Ishikawa (cell line): ENCODE results near the gene RAB4B.

Experiments
- CEBPB ChIP-seq: IDR thresholded peaks from 2 replicates; pipeline ENCODE4 v1.6.1; 2012
- CREB1 ChIP-seq: IDR thresholded peaks from 2 replicates; pipeline ENCODE4 v1.6.1; 2012; ENCODE audit warnings: low read depth
- EGR1 ChIP-seq: IDR thresholded peaks from 2 replicates; pipeline ENCODE4 v1.6.1; 2012
- EP300 ChIP-seq: IDR thresholded peaks from 2 replicates; pipeline ENCODE4 v1.6.1; 2012; ENCODE audit warnings: borderline replicate concordance
- FOXM1 ChIP-seq: IDR thresholded peaks from 2 replicates; pipeline ENCODE4 v1.6.1; 2012; ENCODE audit warnings: low read depth, borderline replicate concordance
- MAX ChIP-seq: IDR thresholded peaks from 2 replicates; pipeline ENCODE4 v1.6.1; 2012
- NFIC ChIP-seq: IDR thresholded peaks from 2 replicates; pipeline ENCODE4 v1.6.1; 2012
- RAD21 ChIP-seq: IDR thresholded peaks from 2 replicates; pipeline ENCODE4 v1.6.1; 2012; ENCODE audit warnings: low read depth
- REST ChIP-seq: IDR thresholded peaks from 2 replicates; pipeline ENCODE4 v1.6.1; 2012; ENCODE audit warnings: low read depth, mild to moderate bottlenecking
- TAF1 ChIP-seq: IDR thresholded peaks from 2 replicates; pipeline ENCODE4 v1.6.1; 2012; ENCODE audit warnings: low read depth, mild to moderate bottlenecking
- TCF12 ChIP-seq: IDR thresholded peaks from 2 replicates; pipeline ENCODE4 v1.6.1; 2012; ENCODE audit warnings: low read depth
- TEAD4 ChIP-seq: IDR thresholded peaks from 2 replicates; pipeline ENCODE4 v1.6.1; 2012
- USF1 ChIP-seq: IDR thresholded peaks from 2 replicates; pipeline ENCODE4 v1.6.1; 2012
- YY1 ChIP-seq: IDR thresholded peaks from 2 replicates; pipeline ENCODE4 v1.6.1; 2012; ENCODE audit warnings: low read depth
- ZBTB7A ChIP-seq: IDR thresholded peaks from 2 replicates; pipeline ENCODE4 v1.6.1; 2012; ENCODE audit warnings: low read depth

The RAB4B gene

GRCh38 chr19:40742886-40743285, 35.2 kb upstream of the RAB4B start:
- TF ChIP-seq USF1, result no peak
- TF ChIP-seq EGR1, result no peak
- no peak for TF ChIP-seq CREB1
- TF ChIP-seq TAF1, result no peak
- no peak for TF ChIP-seq ZBTB7A
- no peak for TF ChIP-seq EP300
- TF ChIP-seq REST, result no peak
- TF ChIP-seq YY1, result no peak
- TF ChIP-seq TEAD4, result no peak
- TF ChIP-seq NFIC, result no peak
- TF ChIP-seq MAX, result no peak
- no peak for TF ChIP-seq CEBPB
- TF ChIP-seq RAD21, result no peak
- TF ChIP-seq FOXM1, result no peak
- TF ChIP-seq TCF12, result no peak

- TF ChIP-seq NFIC, result no peak
- no peak for TF ChIP-seq YY1
- no peak for TF ChIP-seq FOXM1
- TF ChIP-seq REST, result no peak
- no peak for TF ChIP-seq TCF12
- TF ChIP-seq CEBPB, result no peak
- TF ChIP-seq TAF1, result no peak
- TF ChIP-seq CREB1, result no peak
- no peak for TF ChIP-seq TEAD4
- TF ChIP-seq MAX, result no peak
- no peak for TF ChIP-seq EGR1
- no peak for TF ChIP-seq EP300
- TF ChIP-seq USF1, result no peak
- TF ChIP-seq ZBTB7A, result no peak
- TF ChIP-seq RAD21, result no peak
Measured at GRCh38 chr19:40743926-40744325, 34.1 kb upstream of the RAB4B start.

- TF ChIP-seq MAX (no peak), ZBTB7A (no peak), CREB1 (no peak), RAD21 (no peak)
Measured at GRCh38 chr19:40744554-40745401, 33.3 kb upstream of the RAB4B start.

- TF ChIP-seq TCF12, result no peak
- peak; percentile 82 for TF ChIP-seq CEBPB
- TF ChIP-seq TEAD4, result peak; percentile 23; the same call in 1 of the 2 replicates
- TF ChIP-seq USF1, result no peak
Measured at GRCh38 chr19:40745402-40745780, 32.7 kb upstream of the RAB4B start.

GRCh38 chr19:40747536-40747935, 30.5 kb upstream of the RAB4B start:
- TF ChIP-seq RAD21 (no peak), REST (no peak), TEAD4 (no peak), EP300 (no peak), MAX (no peak), TCF12 (no peak), CEBPB (no peak), TAF1 (no peak), NFIC (no peak)
